ENCODE measurements around the gene ACMSD. TPM values are rescaled to one million over a fixed set of nuclear protein-coding genes. Genes with fewer than 3 reads are reported as not detected.

ACMSD gene
- total and polyA plus RNA-seq, 9 of the 15 experiments (the other 6 are each of a cell fraction or from before 2014, with no cell fraction given): not detected

GRCh38 chr2:134917888-134918525, 79.6 kb downstream of the ACMSD start (continued):
- no peak for TF ChIP-seq FOXO4 (CRISPR knock-in tag; IDR thresholded peaks at IDR 0.05)
- TF ChIP-seq ERF (CRISPR knock-in tag; IDR thresholded peaks at IDR 0.05): no peak
- no peak for TF ChIP-seq ZBTB43 (CRISPR knock-in tag; IDR thresholded peaks at IDR 0.05)
- TF ChIP-seq HDAC1 (IDR thresholded peaks at IDR 0.05): no peak
- no peak for TF ChIP-seq DDX20 (tag; IDR thresholded peaks at IDR 0.05; ENCODE audit: low read depth)
- peak; percentile 88 for TF ChIP-seq BHLHE40 (IDR thresholded peaks at IDR 0.05; ENCODE audit: low read length)
- TF ChIP-seq FOXK1 (CRISPR knock-in tag; IDR thresholded peaks at IDR 0.05; ENCODE audit: borderline replicate concordance): no peak
- no peak for TF ChIP-seq HEY1 (CRISPR knock-in tag; IDR thresholded peaks at IDR 0.05; ENCODE audit: borderline replicate concordance)
- peak; percentile 4 for TF ChIP-seq NFRKB (IDR thresholded peaks at IDR 0.05; ENCODE audit: low read depth)
- TF ChIP-seq ZNF778 (CRISPR knock-in tag; IDR thresholded peaks at IDR 0.05): no peak
- TF ChIP-seq RFX1 (IDR thresholded peaks at IDR 0.05): no peak
- no peak for TF ChIP-seq ZC3H8 (IDR thresholded peaks at IDR 0.05)
- peak; percentile 86 for TF ChIP-seq SUPT5H (IDR thresholded peaks at IDR 0.05)
- TF ChIP-seq BRD4 (IDR thresholded peaks at IDR 0.05): no peak
- TF ChIP-seq TCF15 (CRISPR knock-in tag; IDR thresholded peaks at IDR 0.05): no peak
- TF ChIP-seq HNRNPL (IDR thresholded peaks at IDR 0.05; ENCODE audit: low read depth, low read length): no peak
- TF ChIP-seq POU5F1 (IDR thresholded peaks at IDR 0.05; ENCODE audit: borderline replicate concordance, low read depth, low read length, partially characterized antibody): no peak
- no peak for TF ChIP-seq HDAC8 (tag; IDR thresholded peaks at IDR 0.05)
- TF ChIP-seq MBD1 (CRISPR knock-in tag; IDR thresholded peaks at IDR 0.05): no peak
- no peak for TF ChIP-seq NEUROD1 (IDR thresholded peaks at IDR 0.05; ENCODE audit: borderline replicate concordance, low read depth, low read length, partially characterized antibody)
- no peak for TF ChIP-seq SRSF3 (IDR thresholded peaks at IDR 0.05; ENCODE audit: insufficient read depth, low read length)
- TF ChIP-seq SLC30A9 (CRISPR knock-in tag; IDR thresholded peaks at IDR 0.05): no peak
- TF ChIP-seq MLX (CRISPR knock-in tag; conservative IDR thresholded peaks at IDR 0.05): no peak
